Nephron (organoid): ENCODE results near the gene IFNK.

Source experiments
- H3K27ac Mint-ChIP-seq, 3 experiments: 2 replicates each; pipeline ENCODE4 v1.8.0; 2020; ENCODE audit warnings: mixed read lengths in 3 of 3, mild to moderate bottlenecking in 2 of 3, moderate library complexity in 1 of 3
- H3K27me3 Mint-ChIP-seq: 2 replicates; pipeline ENCODE4 v1.8.0; 2021; ENCODE audit warnings: low read depth, mild to moderate bottlenecking, moderate library complexity, mixed read lengths
- H3K36me3 Mint-ChIP-seq: 2 replicates; pipeline ENCODE4 v1.8.0; 2020; ENCODE audit warnings: low read depth, mixed read lengths
- H3K4me1 Mint-ChIP-seq: 2 replicates; pipeline ENCODE4 v1.8.0; 2020; ENCODE audit warnings: mixed read lengths
- H3K4me3 Mint-ChIP-seq, 3 experiments: 2 replicates each; pipeline ENCODE4 v1.8.0; 2020; ENCODE audit warnings: mild to moderate bottlenecking in 3 of 3, mixed read lengths in 3 of 3, moderate library complexity in 2 of 3
- H3K9me3 Mint-ChIP-seq: 2 replicates; pipeline ENCODE4 v1.8.0; 2020; ENCODE audit warnings: mixed read lengths
- CTCF ChIP-seq, 3 experiments: fragments of 200-600 bp; sonication (generic); IDR thresholded peaks; one replicate each; pipeline ENCODE4 v1.5.0; 2021; ENCODE audit warnings: antibody characterized with exemption in 3 of 3; ENCODE audit not compliant: unreplicated experiment in 3 of 3

The IFNK gene

GRCh38 chr9:27537027-27537435 is 12.9 kb downstream of the IFNK start:
- Mint-ChIP-seq H3K9me3 (no peaks in the 10 kb centered on the region), H3K27me3 (no peaks in the 10 kb centered on the region), H3K27ac (peak overlapping the region; percentile 66 to 87 (median 79)), H3K4me1 (peaks cover 66% of the 10 kb centered on the region), H3K36me3 (peaks cover 8% of the 10 kb centered on the region), H3K4me3 (peak overlapping the region in 1 of 3 experiments; percentile 20)
- no peak for TF ChIP-seq CTCF (IDR thresholded peaks at IDR 0.05; ENCODE audit: unreplicated experiment in 3 of 3)

- Mint-ChIP-seq H3K27me3 (no peaks in the 10 kb centered on the region), H3K36me3 (peaks cover 14% of the 10 kb centered on the region), H3K4me1 (peaks cover 69% of the 10 kb centered on the region), H3K27ac (peak overlapping the region; percentile 79 to 89 (median 87)), H3K4me3 (no peak overlapping the region), H3K9me3 (no peaks in the 10 kb centered on the region)
- no peak for TF ChIP-seq CTCF (IDR thresholded peaks at IDR 0.05; ENCODE audit: unreplicated experiment in 3 of 3)
These were observed 13.7 kb downstream of the IFNK start for GRCh38 chr9:27537756-27538155.

- TF ChIP-seq CTCF (IDR thresholded peaks at IDR 0.05; ENCODE audit: unreplicated experiment in 3 of 3), result no peak
- H3K4me1 Mint-ChIP-seq, result peaks cover 63% of the 10 kb centered on the region
- peak overlapping the region in 1 of 3 experiments; percentile 35 for H3K4me3 Mint-ChIP-seq
- H3K36me3 Mint-ChIP-seq, result peaks cover 20% of the 10 kb centered on the region
- H3K27me3 Mint-ChIP-seq, result no peaks in the 10 kb centered on the region
- H3K27ac Mint-ChIP-seq, result peak overlapping the region; percentile 79 to 89 (median 87)
- H3K9me3 Mint-ChIP-seq, result no peaks in the 10 kb centered on the region
These were observed 14.6 kb downstream of the IFNK start for GRCh38 chr9:27538647-27539046.

- Mint-ChIP-seq H3K27ac (peak overlapping the region; percentile 79 to 87 (median 81)), H3K4me1 (peaks cover 52% of the 10 kb centered on the region), H3K9me3 (no peaks in the 10 kb centered on the region), H3K36me3 (peaks cover 27% of the 10 kb centered on the region), H3K4me3 (no peak overlapping the region), H3K27me3 (no peaks in the 10 kb centered on the region)
- no peak for TF ChIP-seq CTCF (IDR thresholded peaks at IDR 0.05; ENCODE audit: unreplicated experiment in 3 of 3)
These were observed 15.7 kb downstream of the IFNK start for GRCh38 chr9:27539479-27540441.

GRCh38 chr9:27540502-27540901 is 16.4 kb downstream of the IFNK start:
- Mint-ChIP-seq H3K4me1 (peaks cover 48% of the 10 kb centered on the region), H3K4me3 (no peak overlapping the region), H3K36me3 (peaks cover 31% of the 10 kb centered on the region), H3K27ac (peak overlapping the region in 2 of 3 experiments; percentile 34 to 79), H3K9me3 (no peaks in the 10 kb centered on the region), H3K27me3 (no peaks in the 10 kb centered on the region)
- no peak for TF ChIP-seq CTCF (IDR thresholded peaks at IDR 0.05; ENCODE audit: unreplicated experiment in 3 of 3)
